Panc1 (cell line): ENCODE results near the gene C2. TPM values are rescaled to one million over a fixed set of nuclear protein-coding genes. Genes with fewer than 3 reads are reported as not detected.

Source experiments
- ATAC-seq: fragments of 200-7000 bp; cut with Tn5 transposase; 2 replicates; pipeline ENCODE4 v1.9.1; 2020; ENCODE audit warnings: mild to moderate bottlenecking, moderate library complexity
- BruUV-seq: library from RNA; stranded (reverse); fragments of 400-500 nt; replicated peaks from 2 replicates; lab custom pipeline; 2021; lab: Mats Ljungman, UMichigan
- CTCF ChIA-PET: fragments of 300-600 bp; sonication (Branson Sonifier 250); formaldehyde crosslinking; loops from one replicate; lab custom pipeline; 2022; ENCODE audit warnings: antibody characterized with exemption; lab: Charles Lee
- POLR2A ChIA-PET: fragments of 300-600 bp; sonication (Branson Sonifier 250); formaldehyde crosslinking; loops from one replicate; lab custom pipeline; 2022; ENCODE audit warnings: antibody characterized with exemption; lab: Charles Lee
- DNase-seq: peaks from one replicate; pipeline ENCODE4 v3.0.0-alpha.2; 2010; ENCODE audit warnings: low read depth, low spot score
- H3K27ac ChIP-seq: 2 replicates; pipeline ENCODE4 v1.5.1; 2011; ENCODE audit warnings: mild to moderate bottlenecking, low read length, inconsistent platforms
- H3K27me3 ChIP-seq: fragments of 200-500 bp; sonication (Bioruptor generic); 2 replicates; pipeline ENCODE4 v1.6.0; 2014; ENCODE audit warnings: low read length, inconsistent platforms; ENCODE audit not compliant: control insufficient read depth, insufficient read depth
- H3K36me3 ChIP-seq: fragments of 200-500 bp; sonication (Bioruptor generic); 2 replicates; pipeline ENCODE4 v1.5.1; 2014; ENCODE audit warnings: inconsistent platforms, mild to moderate bottlenecking, low read length, moderate library complexity; ENCODE audit not compliant: control insufficient read depth, insufficient read depth
- H3K4me1 ChIP-seq: 2 replicates; pipeline ENCODE4 v1.5.1; 2011; ENCODE audit warnings: inconsistent platforms, mild to moderate bottlenecking, low read length, moderate library complexity; ENCODE audit not compliant: control insufficient read depth, insufficient read depth
- H3K4me3 ChIP-seq, 2 experiments: 2 replicates each; pipeline ENCODE4 v1.5.1; 2011 to 2012; ENCODE audit warnings: low read depth in 2 of 2, low read length in 2 of 2, mild to moderate bottlenecking in 2 of 2, inconsistent platforms in 1 of 2, moderate library complexity in 1 of 2
- H3K9me3 ChIP-seq: fragments of 200-500 bp; sonication (Bioruptor generic); 2 replicates; pipeline ENCODE4 v1.5.1; 2014; ENCODE audit warnings: low read depth, mild to moderate bottlenecking, inconsistent platforms, low read length, moderate library complexity; ENCODE audit not compliant: control insufficient read depth, insufficient read depth
- POLR2AphosphoS5 ChIP-seq: IDR thresholded peaks from 2 replicates; pipeline ENCODE4 v1.6.1; 2012; ENCODE audit warnings: mild to moderate bottlenecking, low read depth, low read length, moderate library complexity
- SIN3A ChIP-seq: IDR thresholded peaks from 2 replicates; pipeline ENCODE4 v1.6.1; 2012; ENCODE audit warnings: low read depth, mild to moderate bottlenecking, low read length, moderate library complexity, borderline replicate concordance; ENCODE audit not compliant: insufficient read depth
- TCF7L2 ChIP-seq: IDR thresholded peaks from 2 replicates; pipeline ENCODE4 v1.6.1; 2011; ENCODE audit warnings: mild to moderate bottlenecking, low read depth, low read length, inconsistent platforms
- in situ Hi-C: cut with HindIII; loops from 2 replicates; pipeline ENCODE4 v1.10.0; 2016; ENCODE audit warnings: low sequenced_read_pairs, low pct_unique_long_range_greater_than_20kb
- intact Hi-C: fragments of 100-400 bp; cut with micrococcal nuclease; formaldehyde crosslinking; loops from one replicate; pipeline ENCODE4 v1.10.0; 2022; ENCODE audit not compliant: unreplicated experiment
- total RNA-seq: library from RNA; stranded (reverse); gene quantifications from one replicate; pipeline ENCODE4 v1.2.1, GENCODE V29; 2021; ENCODE audit not compliant: unreplicated experiment
- TF ChIP-seq, protein P1 (sequence below): fragments of 450-650 bp; IDR thresholded peaks from 2 replicates; pipeline ENCODE4 v1.5.1; 2017; ENCODE audit warnings: mild to moderate bottlenecking
- TF ChIP-seq, protein P2 (sequence below), 2 experiments: IDR thresholded peaks; 2 replicates each; pipeline ENCODE4 v1.6.1; 2011 to 2012; ENCODE audit warnings: low read depth in 2 of 2, control low read depth in 1 of 2, low read length in 1 of 2, mild to moderate bottlenecking in 1 of 2, moderate library complexity in 1 of 2; ENCODE audit not compliant: insufficient read depth in 1 of 2

C2 gene
- total RNA-seq, 1 experiment from 2014 or later, result 1.0 TPM

GRCh38 chr6:31963921-31964320 lies 36.4 kb downstream of the C2 start:
- Histone ChIP-seq H3K9me3 (no peaks in the 10 kb centered on the region), H3K27ac (no peak overlapping the region), H3K36me3 (peaks cover 15% of the 10 kb centered on the region), H3K27me3 (no peaks in the 10 kb centered on the region), H3K4me3 (no peak overlapping the region), H3K4me1 (peaks cover 9% of the 10 kb centered on the region)
- ATAC-seq (no peak), DNase-seq (no peak)
- ChIA-PET POLR2A (no interaction called here), CTCF (no interaction called here)
- in situ Hi-C loops (no loop called here), intact Hi-C loops (no loop called here)
- BruUV-seq, result no TSS peak
- no peak for TF ChIP-seq TCF7L2
- TF ChIP-seq, protein P1, sequence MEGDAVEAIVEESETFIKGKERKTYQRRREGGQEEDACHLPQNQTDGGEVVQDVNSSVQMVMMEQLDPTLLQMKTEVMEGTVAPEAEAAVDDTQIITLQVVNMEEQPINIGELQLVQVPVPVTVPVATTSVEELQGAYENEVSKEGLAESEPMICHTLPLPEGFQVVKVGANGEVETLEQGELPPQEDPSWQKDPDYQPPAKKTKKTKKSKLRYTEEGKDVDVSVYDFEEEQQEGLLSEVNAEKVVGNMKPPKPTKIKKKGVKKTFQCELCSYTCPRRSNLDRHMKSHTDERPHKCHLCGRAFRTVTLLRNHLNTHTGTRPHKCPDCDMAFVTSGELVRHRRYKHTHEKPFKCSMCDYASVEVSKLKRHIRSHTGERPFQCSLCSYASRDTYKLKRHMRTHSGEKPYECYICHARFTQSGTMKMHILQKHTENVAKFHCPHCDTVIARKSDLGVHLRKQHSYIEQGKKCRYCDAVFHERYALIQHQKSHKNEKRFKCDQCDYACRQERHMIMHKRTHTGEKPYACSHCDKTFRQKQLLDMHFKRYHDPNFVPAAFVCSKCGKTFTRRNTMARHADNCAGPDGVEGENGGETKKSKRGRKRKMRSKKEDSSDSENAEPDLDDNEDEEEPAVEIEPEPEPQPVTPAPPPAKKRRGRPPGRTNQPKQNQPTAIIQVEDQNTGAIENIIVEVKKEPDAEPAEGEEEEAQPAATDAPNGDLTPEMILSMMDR, result no peak
- TF ChIP-seq POLR2AphosphoS5, result no peak
- TF ChIP-seq SIN3A, result no peak
- TF ChIP-seq, protein P2, sequence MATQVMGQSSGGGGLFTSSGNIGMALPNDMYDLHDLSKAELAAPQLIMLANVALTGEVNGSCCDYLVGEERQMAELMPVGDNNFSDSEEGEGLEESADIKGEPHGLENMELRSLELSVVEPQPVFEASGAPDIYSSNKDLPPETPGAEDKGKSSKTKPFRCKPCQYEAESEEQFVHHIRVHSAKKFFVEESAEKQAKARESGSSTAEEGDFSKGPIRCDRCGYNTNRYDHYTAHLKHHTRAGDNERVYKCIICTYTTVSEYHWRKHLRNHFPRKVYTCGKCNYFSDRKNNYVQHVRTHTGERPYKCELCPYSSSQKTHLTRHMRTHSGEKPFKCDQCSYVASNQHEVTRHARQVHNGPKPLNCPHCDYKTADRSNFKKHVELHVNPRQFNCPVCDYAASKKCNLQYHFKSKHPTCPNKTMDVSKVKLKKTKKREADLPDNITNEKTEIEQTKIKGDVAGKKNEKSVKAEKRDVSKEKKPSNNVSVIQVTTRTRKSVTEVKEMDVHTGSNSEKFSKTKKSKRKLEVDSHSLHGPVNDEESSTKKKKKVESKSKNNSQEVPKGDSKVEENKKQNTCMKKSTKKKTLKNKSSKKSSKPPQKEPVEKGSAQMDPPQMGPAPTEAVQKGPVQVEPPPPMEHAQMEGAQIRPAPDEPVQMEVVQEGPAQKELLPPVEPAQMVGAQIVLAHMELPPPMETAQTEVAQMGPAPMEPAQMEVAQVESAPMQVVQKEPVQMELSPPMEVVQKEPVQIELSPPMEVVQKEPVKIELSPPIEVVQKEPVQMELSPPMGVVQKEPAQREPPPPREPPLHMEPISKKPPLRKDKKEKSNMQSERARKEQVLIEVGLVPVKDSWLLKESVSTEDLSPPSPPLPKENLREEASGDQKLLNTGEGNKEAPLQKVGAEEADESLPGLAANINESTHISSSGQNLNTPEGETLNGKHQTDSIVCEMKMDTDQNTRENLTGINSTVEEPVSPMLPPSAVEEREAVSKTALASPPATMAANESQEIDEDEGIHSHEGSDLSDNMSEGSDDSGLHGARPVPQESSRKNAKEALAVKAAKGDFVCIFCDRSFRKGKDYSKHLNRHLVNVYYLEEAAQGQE (IDR thresholded peaks at IDR 0.05; ENCODE audit: insufficient read depth in 1 of 2, low read depth in 2 of 2, low read length in 1 of 2), result no peak

- no peak for DNase-seq
- no peaks in the 10 kb centered on the region for H3K9me3 ChIP-seq
- peaks cover 6% of the 10 kb centered on the region; the same call in 1 of the 2 replicates for H3K4me1 ChIP-seq
- ChIA-PET CTCF (no interaction called here), POLR2A (no interaction called here)
- no peak overlapping the region for H3K27ac ChIP-seq
- intact Hi-C loops (no loop called here), in situ Hi-C loops (no loop called here)
- no peak overlapping the region for H3K4me3 ChIP-seq
- no peak for ATAC-seq
- TF ChIP-seq SIN3A, result no peak
- TF ChIP-seq, protein P2 (IDR thresholded peaks at IDR 0.05; ENCODE audit: insufficient read depth in 1 of 2, low read depth in 2 of 2, low read length in 1 of 2), result no peak
- TF ChIP-seq POLR2AphosphoS5, result no peak
- BruUV-seq, result no TSS peak
- peaks cover 16% of the 10 kb centered on the region for H3K36me3 ChIP-seq
- no peaks in the 10 kb centered on the region for H3K27me3 ChIP-seq
Observed at GRCh38 chr6:31965700-31966099, 38.2 kb downstream of the C2 start.
